ENCODE measurements around the gene DCAF7.

DNA sequence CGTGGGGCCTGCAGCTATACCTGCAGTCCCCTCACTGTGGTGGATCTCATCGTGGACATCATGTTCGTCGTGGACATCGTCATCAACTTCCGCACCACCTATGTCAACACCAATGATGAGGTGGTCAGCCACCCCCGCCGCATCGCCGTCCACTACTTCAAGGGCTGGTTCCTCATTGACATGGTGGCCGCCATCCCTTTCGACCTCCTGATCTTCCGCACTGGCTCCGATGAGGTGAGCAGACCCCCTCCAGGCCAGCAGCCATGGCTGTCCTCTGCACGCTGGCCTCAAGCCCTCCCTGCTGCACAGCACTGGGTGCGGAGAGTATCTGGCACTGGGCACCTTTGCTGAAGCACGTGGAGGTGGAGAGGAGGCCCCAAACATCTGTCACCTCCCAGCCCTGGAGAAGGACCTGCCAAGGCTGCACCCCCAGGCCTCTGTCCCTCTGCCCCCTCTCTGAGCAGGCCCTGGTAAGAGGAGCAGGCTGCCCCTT is 16.2 kb upstream of the DCAF7 start:
- no peak for TF ChIP-seq POLR2A (IDR thresholded peaks at IDR 0.05)
- TF ChIP-seq, protein P1, sequence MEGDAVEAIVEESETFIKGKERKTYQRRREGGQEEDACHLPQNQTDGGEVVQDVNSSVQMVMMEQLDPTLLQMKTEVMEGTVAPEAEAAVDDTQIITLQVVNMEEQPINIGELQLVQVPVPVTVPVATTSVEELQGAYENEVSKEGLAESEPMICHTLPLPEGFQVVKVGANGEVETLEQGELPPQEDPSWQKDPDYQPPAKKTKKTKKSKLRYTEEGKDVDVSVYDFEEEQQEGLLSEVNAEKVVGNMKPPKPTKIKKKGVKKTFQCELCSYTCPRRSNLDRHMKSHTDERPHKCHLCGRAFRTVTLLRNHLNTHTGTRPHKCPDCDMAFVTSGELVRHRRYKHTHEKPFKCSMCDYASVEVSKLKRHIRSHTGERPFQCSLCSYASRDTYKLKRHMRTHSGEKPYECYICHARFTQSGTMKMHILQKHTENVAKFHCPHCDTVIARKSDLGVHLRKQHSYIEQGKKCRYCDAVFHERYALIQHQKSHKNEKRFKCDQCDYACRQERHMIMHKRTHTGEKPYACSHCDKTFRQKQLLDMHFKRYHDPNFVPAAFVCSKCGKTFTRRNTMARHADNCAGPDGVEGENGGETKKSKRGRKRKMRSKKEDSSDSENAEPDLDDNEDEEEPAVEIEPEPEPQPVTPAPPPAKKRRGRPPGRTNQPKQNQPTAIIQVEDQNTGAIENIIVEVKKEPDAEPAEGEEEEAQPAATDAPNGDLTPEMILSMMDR (IDR thresholded peaks at IDR 0.05), result no peak

All from transverse colon (tissue), 3 donors.